Endothelial cell of umbilical vein (primary cell): ENCODE measurements around the gene FLT3LG.
A peak's percentile ranks its signal among the peaks of the same experiment; 100 is the strongest.

Experiments
- EZH2 ChIP-seq: IDR thresholded peaks from 2 replicates; pipeline ENCODE4 v1.6.1; 2012; ENCODE audit warnings: borderline replicate concordance, low read depth, mild to moderate bottlenecking, moderate library complexity, low read length, inconsistent platforms; ENCODE audit not compliant: severe bottlenecking
- FOS ChIP-seq: IDR thresholded peaks from 2 replicates; pipeline ENCODE4 v1.6.1; 2011; ENCODE audit warnings: mild to moderate bottlenecking, low read length, moderate library complexity, borderline replicate concordance; ENCODE audit not compliant: insufficient read depth
- GATA2 ChIP-seq: IDR thresholded peaks from 2 replicates; pipeline ENCODE4 v1.7.0; 2011; ENCODE audit warnings: low read depth, mild to moderate bottlenecking, moderate library complexity, mixed read lengths, low read length; ENCODE audit not compliant: insufficient read length, insufficient read depth
- JUN ChIP-seq: IDR thresholded peaks from 2 replicates; pipeline ENCODE4 v1.6.1; 2011; ENCODE audit warnings: borderline replicate concordance, low read depth; ENCODE audit not compliant: insufficient read length, insufficient read depth
- MYC ChIP-seq: IDR thresholded peaks from one replicate; pipeline ENCODE4 v1.6.1; 2011; ENCODE audit warnings: mild to moderate bottlenecking, low read depth, low read length
- POLR2A ChIP-seq: IDR thresholded peaks from 2 replicates; pipeline ENCODE4 v1.6.1; 2012; ENCODE audit warnings: low read depth, mild to moderate bottlenecking, control low read depth, low read length
- POLR2AphosphoS5 ChIP-seq: IDR thresholded peaks from 2 replicates; pipeline ENCODE4 v1.6.1; 2012; ENCODE audit warnings: low read depth, mild to moderate bottlenecking, control low read depth, low read length, moderate library complexity; ENCODE audit not compliant: insufficient read depth
- TF ChIP-seq, protein P1 (sequence below), 2 donors: IDR thresholded peaks; 1 replicate in 1 of 2; 2 replicates in 1 of 2; pipeline ENCODE4 v1.5.1; 2011; ENCODE audit warnings: low read length in 2 of 2, mild to moderate bottlenecking in 2 of 2, moderate library complexity in 2 of 2, control low read depth in 1 of 2, inconsistent platforms in 1 of 2, low read depth in 1 of 2; ENCODE audit not compliant: insufficient read depth in 1 of 2; ENCODE audit errors: extremely low read depth in 1 of 2
- TF ChIP-seq, protein P2 (sequence below): IDR thresholded peaks from 2 replicates; pipeline ENCODE4 v1.6.1; 2011; ENCODE audit not compliant: insufficient read depth, insufficient read length

DNA sequence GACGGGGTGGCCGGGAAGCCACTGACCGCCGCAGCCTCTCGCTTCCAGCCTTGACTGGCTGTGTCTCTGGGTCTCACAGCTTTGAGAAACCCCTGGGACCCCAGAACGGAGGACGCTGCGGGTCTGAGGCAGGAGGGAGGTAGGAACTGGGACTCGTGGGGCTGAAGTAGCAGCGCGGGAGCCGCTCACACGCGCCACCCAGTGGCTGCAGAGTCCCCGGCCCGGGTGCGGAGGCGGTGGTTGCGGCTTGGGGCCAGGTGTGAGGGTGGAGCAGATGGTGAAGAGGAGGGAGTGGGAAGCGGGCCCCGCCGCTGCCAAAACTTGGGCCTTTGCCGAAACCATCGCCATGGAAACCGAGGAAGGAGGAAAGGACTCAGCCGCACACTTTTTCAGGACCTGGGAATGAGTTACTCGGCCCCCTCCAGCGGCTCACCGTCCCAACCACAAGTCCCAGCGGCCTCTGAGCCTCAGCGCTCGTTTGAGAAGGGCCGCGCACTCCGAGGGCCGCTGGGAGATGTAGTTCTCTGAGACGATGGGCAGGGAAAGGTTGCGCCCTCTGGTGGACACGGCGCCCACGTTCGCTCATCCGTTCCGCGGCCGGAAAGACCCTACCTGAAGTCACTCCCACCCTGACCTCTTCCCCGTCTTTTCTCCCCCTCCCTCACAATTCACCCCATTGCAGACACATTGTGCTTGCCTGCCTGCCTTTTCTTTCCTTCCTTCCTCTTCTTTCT lies 30.5 kb upstream of the FLT3LG start:
- TF ChIP-seq, protein P1, sequence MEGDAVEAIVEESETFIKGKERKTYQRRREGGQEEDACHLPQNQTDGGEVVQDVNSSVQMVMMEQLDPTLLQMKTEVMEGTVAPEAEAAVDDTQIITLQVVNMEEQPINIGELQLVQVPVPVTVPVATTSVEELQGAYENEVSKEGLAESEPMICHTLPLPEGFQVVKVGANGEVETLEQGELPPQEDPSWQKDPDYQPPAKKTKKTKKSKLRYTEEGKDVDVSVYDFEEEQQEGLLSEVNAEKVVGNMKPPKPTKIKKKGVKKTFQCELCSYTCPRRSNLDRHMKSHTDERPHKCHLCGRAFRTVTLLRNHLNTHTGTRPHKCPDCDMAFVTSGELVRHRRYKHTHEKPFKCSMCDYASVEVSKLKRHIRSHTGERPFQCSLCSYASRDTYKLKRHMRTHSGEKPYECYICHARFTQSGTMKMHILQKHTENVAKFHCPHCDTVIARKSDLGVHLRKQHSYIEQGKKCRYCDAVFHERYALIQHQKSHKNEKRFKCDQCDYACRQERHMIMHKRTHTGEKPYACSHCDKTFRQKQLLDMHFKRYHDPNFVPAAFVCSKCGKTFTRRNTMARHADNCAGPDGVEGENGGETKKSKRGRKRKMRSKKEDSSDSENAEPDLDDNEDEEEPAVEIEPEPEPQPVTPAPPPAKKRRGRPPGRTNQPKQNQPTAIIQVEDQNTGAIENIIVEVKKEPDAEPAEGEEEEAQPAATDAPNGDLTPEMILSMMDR (IDR thresholded peaks at IDR 0.05; ENCODE audit: extremely low read depth in 1 of 2, insufficient read depth in 1 of 2, low read depth in 1 of 2, low read length in 2 of 2): peak; percentile 73 to 93
- TF ChIP-seq POLR2A (no peak), EZH2 (no peak), GATA2 (no peak), JUN (no peak), POLR2AphosphoS5 (peak; percentile 19), FOS (no peak), MYC (no peak)
- TF ChIP-seq, protein P2, sequence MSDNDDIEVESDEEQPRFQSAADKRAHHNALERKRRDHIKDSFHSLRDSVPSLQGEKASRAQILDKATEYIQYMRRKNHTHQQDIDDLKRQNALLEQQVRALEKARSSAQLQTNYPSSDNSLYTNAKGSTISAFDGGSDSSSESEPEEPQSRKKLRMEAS: no peak
